T-helper 22 cell (primary cell): ENCODE measurements around the gene GPR26.

Source experiments
- DNase-seq: peaks from one replicate; pipeline ENCODE4 v3.0.0-alpha.2; 2020; ENCODE audit warnings: low read depth

Gene GPR26

GRCh38 chr10:123666318-123667236 lies at the start of gene GPR26:
Gene GPR26, plus strand, starts transcription at chr10:123666355. Its CDS starts 53 bp downstream, at chr10:123666408.
- DNase-seq = no peak

- no peak for DNase-seq
Observed at GRCh38 chr10:123618224-123618623, 47.9 kb upstream of the GPR26 start.

GRCh38 chr10:123619067-123619855 lies 46.9 kb upstream of the GPR26 start:
- DNase-seq = no peak

- no peak for DNase-seq
Observed at GRCh38 chr10:123620621-123621020, 45.5 kb upstream of the GPR26 start.

- no peak for DNase-seq
Observed at GRCh38 chr10:123621492-123621891, 44.7 kb upstream of the GPR26 start.

GRCh38 chr10:123621916-123622315 lies 44.2 kb upstream of the GPR26 start:
- DNase-seq = no peak

- no peak for DNase-seq
Observed at GRCh38 chr10:123622381-123622780, 43.8 kb upstream of the GPR26 start.

- no peak for DNase-seq
Observed at GRCh38 chr10:123624086-123624485, 42.1 kb upstream of the GPR26 start.

GRCh38 chr10:123633106-123633505 lies 33.0 kb upstream of the GPR26 start:
- DNase-seq = no peak

GRCh38 chr10:123633636-123634035 lies 32.5 kb upstream of the GPR26 start:
- DNase-seq = no peak

- no peak for DNase-seq
Observed at GRCh38 chr10:123634221-123634620, 31.9 kb upstream of the GPR26 start.

GRCh38 chr10:123635131-123635530 lies 31.0 kb upstream of the GPR26 start:
- no peak for DNase-seq

GRCh38 chr10:123635745-123636144 lies 30.4 kb upstream of the GPR26 start:
- no peak for DNase-seq

- no peak for DNase-seq
Observed at GRCh38 chr10:123636598-123637325, 29.4 kb upstream of the GPR26 start.

GRCh38 chr10:123637326-123637880 lies 28.8 kb upstream of the GPR26 start:
- no peak for DNase-seq

GRCh38 chr10:123639131-123639530 lies 27.0 kb upstream of the GPR26 start:
- DNase-seq = no peak

GRCh38 chr10:123640016-123640535 lies 26.1 kb upstream of the GPR26 start:
- DNase-seq = no peak

GRCh38 chr10:123642293-123642692 lies 23.9 kb upstream of the GPR26 start:
- no peak for DNase-seq

- no peak for DNase-seq
Observed at GRCh38 chr10:123642697-123643096, 23.5 kb upstream of the GPR26 start.

- no peak for DNase-seq
Observed at GRCh38 chr10:123643315-123643714, 22.8 kb upstream of the GPR26 start.

- DNase-seq = no peak
Observed at GRCh38 chr10:123645016-123645415, 21.1 kb upstream of the GPR26 start.

GRCh38 chr10:123645615-123646014 lies 20.5 kb upstream of the GPR26 start:
- no peak for DNase-seq
